NCI-H1092 (cell line): ENCODE measurements around the gene ACTR1A.
A peak's percentile ranks its signal among the peaks of the same experiment; 100 is the strongest.
"Not testable (repeated sequence)": the region's sequence is repeated elsewhere in the genome, so short reads cannot be mapped to it uniquely, and the experiment has no call there.

ENCODE experiments used
- DNase-seq: peaks from one replicate; lab custom pipeline; 2025; lab: John Stamatoyannopoulos, UW

ACTR1A gene

DNA sequence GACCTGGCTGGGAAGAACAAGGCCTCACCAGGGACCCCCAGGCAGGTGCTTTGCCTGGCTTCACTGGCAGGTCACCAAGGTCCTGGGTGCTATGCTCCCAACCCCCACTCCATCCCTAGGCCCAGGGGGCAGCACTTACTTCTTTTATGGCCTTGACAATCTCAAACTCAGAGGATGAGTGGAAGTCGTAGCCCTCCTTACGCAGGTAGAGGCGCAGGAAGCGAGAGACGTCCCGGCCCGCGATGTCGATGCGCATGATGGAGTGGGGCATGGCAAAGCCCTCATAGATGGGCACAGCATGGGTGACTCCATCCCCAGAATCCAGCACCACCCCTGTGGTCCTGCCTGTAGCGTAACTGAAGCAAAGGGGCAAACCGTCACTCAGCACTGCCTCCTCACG, 18.5 kb downstream of the ACTR1A start:
- no peak for DNase-seq

DNA sequence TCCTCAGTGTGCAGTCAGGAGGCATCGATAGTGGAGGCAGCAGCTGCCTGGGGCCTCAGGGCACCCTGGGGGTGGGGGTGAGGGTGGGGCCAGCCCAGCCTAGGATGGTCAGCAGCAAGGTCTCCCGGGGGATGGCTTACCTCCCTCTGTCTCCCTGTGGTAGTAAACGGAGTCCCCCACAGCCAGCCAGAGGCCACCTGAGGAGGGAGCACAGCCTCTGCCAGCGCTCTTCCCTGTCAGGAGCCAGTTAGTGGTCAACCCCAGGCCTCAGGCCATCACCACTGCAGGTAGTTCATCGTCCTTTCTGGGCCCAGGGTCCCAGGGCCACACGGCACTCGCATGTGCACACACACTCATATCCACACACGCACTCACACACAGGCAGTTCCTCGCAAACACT, 22.1 kb downstream of the ACTR1A start:
- no peak for DNase-seq

DNA sequence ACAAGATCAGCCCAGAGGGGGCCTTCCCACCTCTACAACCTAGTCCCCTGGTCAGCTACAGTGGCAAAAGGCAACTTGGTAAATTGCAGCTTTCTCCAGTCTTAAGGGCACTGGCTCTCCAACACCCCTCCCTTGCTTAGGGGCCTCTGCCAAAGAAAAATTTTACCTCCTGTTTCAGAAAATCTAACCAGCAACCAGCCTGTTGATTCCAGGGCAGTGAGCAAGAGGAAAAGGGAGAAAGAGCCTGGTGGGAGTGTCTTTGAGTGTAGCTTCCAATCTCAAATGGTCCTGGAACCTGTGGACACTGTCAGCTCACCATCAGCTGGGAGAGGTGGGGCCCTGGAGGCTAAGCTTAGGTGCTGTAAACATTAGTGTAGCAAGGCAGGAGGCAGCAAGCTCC, 22.9 kb downstream of the ACTR1A start:
- no peak for DNase-seq

DNA sequence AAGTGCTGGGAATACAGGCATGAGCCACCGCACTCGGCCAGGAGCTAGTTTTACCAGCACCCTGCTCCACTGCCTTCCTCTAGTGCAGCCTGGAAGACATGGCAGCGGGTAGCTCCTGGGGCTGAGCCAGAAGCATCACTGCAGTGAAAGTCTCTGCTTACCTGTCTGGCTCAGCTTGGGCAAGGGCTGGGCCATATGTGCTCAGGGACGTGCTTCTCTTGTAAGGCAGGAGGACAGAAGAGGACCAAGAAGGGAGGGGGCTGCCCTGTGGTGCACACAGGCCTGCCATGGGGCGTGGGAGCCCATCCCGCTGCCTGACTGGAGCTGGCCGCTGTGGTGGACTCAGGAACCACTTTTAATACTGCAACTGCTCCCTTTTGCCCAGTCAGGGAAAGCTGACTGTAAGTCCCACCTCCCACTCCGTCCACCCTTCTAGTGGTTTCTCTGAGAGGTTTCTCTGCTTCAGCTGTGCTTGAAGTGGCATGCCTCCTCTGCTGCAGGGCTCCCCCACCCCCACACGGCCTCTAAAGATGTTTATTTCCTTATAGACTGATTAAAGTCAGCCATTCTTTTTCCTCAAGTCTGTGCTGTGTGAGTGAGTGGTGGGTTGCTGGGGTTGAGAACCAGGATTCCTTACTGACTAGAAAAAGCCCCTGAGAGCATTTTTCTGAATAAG, 25.9 kb downstream of the ACTR1A start:
- no peak for DNase-seq

DNA sequence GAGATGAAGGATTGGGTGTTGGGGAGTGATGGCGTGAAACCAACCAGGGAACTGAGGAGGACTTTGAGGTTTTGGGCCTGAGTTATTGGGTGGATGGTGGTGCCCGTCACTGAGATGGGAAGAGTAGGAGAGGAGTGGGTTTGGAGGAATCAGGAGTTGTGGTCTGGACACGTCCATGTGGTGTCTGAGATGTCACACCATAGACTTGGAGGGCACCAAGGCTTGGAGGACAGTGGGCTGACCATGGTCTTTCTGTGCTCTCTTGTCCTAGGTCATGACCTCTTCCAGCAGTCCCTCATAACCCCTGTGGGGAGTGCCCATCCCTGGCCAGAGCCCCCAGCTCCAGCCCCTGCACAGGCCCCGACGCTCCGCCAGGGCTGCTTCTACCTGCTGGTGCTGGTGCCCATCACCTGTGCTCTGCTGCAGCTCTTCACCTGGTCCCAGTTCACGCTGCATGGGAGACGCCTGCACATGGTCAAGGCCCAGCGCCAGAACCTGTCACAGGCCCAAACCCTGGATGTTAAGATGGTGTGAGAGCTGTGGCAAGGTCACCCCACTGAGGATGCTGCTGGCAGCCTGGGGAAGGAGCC, 27.0 kb downstream of the ACTR1A start:
- no peak for DNase-seq

DNA sequence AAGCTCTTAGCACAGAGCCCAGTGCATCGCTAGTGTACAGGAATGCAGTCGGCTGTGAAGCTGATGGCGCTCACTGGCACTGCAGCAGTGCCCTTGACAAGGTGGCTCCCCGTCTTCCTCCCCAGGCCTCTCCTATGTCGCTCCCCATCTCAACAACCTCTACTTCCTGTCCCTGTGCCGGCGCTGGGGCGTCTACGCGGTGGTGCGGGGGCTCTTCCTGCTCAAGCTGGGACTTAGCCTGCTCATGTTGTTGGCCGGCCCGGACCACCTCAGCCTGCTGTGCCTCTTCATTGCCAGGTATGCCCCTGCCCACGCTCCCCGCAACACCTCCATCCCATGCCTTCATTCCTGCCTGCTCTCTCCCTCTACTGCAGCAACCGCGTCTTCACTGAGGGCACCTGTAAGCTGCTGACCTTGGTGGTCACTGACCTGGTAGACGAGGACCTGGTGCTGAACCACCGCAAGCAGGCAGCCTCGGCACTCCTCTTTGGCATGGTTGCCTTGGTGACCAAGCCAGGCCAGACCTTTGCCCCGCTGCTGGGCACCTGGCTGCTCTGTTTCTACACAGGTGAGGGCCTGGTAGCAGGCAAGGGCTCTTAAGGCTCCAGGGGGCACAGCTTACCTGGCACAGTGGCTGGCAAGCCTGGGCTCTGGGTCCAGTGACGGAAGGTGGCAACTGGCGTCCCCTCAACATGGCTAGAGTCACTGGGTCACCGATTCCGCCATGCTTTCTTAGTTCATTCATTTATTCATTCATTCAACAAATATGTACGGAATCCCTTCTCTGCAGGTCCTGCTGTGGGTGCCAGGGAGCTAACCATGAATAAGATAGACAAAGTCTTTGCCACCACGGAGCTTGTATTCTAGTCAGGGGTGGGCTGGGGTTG, 28.8 kb downstream of the ACTR1A start:
- DNase-seq = no peak

DNA sequence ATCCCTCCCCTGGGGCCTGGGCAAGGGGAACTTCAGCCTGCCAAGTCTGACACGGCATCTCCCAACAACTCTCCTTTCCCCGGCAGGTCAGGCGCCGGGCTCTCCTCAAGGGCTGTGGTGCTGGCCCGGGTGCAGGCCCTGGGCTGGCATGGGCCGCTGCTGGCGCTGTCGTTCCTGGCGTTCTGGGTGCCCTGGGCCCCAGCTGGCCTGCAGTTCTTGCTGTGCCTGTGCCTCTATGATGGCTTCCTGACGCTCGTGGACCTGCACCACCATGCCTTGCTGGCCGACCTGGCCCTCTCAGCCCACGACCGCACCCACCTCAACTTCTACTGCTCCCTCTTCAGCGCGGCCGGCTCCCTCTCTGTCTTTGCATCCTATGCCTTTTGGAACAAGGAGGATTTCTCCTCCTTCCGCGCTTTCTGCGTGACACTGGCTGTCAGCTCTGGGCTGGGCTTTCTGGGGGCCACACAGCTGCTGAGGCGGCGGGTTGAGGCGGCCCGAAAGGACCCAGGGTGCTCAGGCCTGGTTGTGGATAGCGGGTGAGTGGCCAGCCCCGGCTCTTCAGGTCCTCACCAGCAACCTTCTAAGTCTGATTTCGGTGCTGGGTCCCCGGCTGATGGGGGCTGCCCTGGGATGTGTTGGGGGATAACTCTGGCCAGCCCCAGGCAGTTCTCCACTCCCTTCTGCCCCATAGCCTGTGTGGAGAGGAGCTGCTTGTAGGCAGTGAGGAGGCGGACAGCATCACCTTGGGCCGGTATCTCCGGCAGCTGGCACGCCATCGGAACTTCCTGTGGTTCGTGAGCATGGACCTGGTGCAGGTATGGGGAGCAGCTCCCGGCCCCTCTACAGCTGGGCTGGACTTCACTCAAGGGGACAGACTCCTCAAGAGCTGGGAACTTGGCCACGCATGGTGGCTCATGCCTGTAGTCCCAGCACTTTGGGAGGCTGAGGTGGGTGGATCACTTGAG, 31.6 kb downstream of the ACTR1A start:
- no peak for DNase-seq

DNA sequence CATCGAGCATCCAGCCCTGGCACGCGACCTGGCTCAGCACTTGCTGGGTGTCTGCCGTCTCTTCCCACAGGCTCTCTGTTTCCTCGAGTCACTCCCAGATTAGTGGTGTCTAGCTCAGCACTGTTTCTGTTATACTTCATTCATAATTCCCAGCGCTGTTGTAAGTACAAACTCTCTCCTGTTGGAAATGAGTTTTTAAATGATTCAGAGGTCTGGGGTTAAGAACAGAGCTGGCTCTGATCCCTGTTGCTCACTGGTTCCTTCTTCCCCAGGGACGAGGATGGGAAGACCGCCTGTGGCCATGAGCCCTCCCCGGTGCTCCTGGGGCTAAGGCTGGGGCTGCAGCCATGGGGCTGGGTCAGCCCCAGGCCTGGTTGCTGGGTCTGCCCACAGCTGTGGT, 33.8 kb downstream of the ACTR1A start:
- no peak for DNase-seq

DNA sequence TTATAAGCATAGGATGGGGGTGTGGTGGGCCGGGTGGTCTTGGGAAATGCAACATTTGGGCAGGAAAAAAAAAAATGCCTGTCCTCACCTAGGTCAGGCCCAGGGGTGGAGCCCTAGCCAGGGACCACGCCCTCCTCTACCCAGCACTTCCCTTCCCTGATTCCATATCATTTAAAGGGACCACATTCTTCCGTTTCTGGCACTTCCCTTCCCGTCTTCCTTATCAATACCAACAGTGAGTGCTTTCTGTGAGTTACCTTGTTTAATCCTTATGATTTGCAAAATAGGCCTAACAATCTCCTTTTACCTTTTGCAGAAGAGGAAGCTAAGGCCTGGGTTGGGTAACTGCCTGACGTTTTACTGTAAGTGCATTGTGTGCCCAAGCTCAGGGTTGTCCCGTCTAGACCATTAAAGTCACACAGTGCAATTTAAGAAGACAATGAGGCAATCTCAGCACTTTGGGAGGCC, 34.5 kb downstream of the ACTR1A start:
- no peak for DNase-seq

DNA sequence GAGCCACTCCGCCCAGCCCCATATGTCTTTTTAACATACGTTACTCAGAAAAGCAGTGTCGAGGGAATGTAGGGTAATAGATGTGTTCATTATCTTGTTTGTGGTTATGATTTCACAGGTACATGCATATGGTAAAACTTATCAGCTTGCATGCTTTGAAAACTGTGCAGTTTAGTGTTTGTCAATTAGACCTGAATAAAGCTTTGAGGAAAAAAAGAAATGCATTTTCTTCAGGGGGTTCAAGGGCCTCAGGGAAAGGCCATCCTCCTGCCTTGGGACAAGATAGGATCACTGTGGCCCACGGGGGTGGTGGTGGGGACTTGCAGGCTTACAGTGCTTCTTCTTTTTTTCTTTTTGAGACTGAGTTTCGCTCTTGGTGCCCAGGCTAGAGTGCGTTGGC, 35.2 kb downstream of the ACTR1A start:
- DNase-seq = no peak

DNA sequence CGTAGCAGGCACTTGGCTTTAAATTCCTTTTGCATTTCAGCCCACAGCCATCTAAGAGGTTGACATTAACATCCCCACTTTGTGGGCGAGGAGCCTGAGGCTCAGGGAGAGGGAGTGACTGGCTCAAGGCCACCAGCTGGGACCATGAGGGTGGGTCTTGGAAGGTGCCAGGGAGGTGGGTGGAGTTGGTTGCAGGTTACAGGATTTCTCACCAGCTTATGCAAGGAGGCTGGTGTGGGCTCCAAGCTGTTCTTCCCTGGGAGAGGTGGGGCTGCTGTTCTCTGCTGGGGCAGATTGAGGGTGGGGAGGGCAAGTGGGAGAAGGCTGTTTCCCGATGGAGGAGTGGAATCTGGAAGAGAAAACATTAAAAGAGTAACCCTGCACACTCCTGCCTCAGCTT, 37.0 kb downstream of the ACTR1A start:
- no peak for DNase-seq

DNA sequence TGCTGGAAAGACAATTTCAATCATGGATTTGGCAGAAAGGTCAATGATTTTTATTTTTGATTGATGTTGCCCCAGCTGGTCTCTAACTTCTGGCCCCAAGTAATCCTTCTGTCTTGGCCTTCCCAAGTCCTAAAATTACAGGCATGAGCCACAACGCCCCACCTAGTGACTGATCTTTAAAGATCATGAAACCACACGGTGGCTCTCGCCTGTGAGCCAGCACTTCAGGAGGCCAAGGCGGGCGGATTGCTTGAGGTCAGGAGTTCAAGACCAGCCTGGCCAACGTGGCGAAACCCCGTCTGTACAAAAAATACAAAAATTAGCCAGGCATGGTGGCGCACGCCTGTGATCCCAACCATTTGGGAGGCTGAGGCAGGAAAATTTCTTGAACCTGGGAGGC, 38.5 kb downstream of the ACTR1A start:
- DNase-seq = no peak

DNA sequence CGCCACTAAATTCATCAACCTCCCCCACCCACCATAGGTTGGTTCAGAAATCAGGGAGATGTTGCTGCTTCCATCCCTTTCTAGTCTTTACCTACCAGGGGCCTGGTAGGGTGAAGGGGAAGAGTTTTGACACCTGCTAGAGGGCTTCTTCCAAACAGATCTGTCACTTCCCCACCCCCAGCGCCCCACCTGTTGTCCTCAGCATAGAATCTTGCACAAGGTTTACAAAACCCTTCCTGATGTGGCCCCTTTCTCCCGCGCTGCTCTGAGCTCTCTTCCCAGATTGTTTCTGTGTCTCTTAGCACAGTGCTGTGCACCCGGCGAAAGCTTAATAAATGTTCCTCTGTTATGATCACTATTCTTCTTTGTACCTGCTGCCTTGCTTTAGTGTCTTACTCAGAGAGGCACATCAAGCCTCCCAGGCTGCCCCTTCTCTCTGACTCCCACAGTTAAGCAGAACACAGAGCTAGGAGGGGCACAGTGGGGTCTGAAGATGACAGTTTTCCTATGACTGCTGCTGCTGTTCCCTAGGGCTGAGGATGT, 39.9 kb downstream of the ACTR1A start:
- DNase-seq = no peak

DNA sequence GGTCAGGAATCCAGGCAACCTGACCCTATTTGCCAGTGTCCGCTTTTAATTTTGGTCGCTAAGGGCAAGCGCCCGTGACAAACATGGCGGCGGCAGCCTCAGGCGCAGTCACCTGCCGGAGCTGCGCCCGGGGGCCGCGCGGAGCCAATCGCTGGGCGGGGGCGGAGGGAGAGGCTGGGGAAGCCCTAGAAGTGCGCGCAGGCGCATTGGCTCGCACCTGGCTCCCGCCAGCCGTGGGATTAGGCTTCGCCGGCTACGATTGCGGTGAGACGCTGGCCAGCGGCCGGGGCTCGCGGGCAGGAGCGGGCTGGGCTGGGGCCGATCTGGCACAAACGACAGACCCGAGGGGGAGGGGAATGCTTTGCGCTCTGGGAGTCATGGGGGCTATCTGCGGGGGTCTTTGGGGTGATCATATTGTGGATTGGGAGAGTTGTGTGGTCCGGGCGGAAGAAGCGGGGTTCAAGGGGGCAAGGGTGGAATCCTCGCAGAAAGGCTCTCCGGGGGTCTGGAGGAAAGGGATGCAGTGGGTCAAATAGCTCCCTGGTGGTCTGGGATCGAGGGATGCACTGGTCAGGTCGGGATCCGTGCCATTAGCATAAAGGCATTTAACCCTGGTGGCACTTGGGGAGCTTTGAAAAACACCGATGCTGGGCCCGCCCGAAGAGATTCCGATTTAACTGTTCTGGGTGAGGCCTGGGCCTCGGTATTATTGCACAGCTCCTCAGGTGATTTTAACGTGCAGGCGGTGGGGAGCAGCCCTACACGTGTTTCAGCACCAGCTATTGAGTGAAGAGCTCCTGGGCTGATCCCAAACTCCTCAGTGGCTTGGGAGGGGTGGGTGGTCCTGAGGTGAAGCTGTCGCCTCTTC, 41.1 kb downstream of the ACTR1A start:
- DNase-seq = peak; percentile 85

DNA sequence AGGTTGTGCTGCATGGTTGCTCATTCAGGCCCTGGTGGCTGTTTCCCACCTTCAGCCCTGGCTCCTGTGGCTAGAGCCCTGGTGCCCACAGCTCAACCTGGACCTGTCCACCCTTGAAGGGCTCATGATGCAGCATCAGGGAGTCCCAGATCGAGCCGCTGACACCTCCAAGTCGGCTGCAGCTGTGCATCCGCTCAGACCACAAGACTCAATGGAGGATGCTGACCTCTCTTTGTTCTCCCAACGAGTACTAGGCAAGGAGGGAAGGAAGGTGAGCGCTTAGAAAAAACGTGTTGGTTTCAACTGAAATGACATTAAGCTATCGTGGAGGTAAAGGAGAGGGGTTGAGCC, 41.7 kb downstream of the ACTR1A start:
- DNase-seq = no peak

DNA sequence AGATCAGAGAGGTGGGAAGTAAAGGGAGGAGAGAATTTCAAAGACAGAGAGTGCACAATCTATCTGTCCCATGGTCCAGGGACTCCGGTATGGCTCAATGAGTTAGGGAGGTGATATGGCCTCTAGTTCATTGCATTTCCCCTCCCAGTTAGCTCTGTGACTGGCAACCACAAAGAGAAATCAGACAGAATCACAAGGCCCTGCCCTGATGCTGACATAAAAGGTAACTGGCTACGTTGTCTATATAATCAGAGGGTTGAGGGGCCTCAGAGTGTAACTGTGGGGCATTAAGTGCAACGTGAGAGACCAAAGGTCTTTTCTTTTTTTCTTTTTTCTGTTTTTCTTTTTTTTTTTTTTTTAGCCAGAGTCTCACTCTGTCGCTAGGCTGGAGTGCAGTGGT, 43.9 kb downstream of the ACTR1A start:
- no peak for DNase-seq

DNA sequence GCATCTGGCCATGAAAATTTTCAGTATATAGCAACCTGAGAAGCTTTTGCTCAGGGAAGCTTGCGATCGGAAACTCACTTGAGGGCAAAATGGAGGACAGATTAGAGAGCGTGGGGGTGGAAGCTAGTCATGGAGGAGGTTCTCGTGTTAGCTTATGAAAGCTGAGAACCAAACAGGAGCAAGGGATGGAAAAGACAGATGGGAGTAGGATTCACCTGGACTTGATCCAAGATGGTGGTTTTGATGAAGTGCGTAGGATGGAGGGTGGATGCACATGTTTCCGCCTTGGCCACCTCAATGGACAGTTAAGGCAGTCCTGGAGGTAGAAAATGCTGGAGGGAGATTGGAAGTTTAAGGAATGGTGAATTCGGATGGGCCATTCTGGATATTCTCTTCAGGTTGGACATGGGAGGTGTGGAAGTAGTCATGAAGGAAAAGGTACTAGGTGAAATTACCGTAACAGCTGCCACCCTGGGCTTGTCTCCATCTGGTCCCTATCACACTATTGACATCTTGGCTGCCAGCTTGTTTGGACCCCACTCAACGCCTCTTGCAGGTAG, 44.8 kb downstream of the ACTR1A start:
- DNase-seq = no peak

DNA sequence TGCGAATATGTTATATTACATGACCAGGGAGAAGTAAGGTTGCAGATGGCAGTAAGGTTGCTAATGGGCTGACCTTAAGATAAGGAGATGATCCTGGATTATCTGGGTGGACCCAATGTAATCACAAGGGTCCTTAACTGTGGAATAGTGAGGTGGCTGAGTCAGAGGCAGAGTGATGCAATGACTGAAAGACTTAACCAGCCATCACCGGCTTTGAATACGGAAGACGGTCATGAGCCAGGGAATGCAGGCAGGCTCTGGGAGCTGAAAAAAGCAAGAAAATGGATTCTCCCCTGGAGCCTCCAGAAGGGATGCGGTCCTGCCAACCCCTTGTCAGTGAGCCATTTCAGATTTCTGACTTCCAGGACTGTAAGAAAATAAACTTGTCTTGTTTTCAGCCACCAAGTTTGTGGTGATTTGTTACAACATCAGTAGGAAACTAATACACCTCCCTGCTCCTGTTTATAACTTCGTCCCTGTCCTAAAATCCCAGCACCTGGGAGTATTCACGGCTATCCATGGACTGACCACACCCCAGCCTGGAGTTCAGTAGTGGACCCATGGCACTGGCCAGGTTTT, 46.5 kb downstream of the ACTR1A start:
- no peak for DNase-seq

DNA sequence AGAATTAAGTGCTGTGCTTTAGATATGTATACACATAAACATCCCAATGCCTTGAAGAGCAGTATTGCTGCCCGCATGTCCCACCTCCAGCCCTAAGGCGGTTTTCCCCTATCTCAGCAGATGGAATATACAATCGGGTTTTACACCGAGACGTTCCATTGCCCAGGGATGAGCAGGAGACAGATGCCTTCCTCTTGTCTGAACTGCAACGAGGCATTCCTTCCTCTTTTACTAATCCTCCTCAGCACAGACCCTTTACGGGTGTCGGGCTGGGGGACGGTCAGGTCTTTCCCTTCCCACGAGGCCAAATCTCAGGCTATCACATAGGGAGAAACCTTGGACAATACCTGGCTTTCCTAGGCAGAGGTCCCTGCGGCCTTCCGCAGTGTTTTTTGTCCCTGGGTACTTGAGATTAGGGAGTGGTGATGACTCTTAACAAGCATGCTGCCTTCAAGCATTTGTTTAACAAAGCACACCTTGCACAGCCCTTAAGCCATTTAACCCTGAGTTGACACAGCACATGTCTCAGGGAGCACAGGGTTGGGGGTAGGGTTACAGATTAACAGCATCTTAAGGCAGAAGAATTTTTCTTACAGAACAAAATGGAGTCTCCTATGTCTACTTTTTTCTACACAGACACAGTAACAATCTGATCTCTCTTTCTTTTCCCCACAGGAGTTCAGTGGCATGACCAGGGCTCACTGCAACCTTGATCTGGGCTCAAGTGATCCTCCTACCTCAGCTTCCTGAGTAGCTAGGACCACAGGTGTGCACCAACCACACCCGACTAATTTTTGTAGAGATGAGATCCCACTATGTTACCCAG, 47.6 kb downstream of the ACTR1A start:
- not testable (repeated sequence) for DNase-seq
